Measurements from ENCODE around the gene SHKBP1. TPM values are rescaled to one million over a fixed set of nuclear protein-coding genes. Genes with fewer than 3 reads are reported as not detected.
A peak's percentile ranks its signal among the peaks of the same experiment; 100 is the strongest.

Gene SHKBP1
- total and polyA plus RNA-seq, 9 of the 15 experiments (the other 6 are each of a cell fraction or from before 2014, with no cell fraction given): 1.2 to 58.1 (median 22.3) TPM

GRCh38 chr19:40598121-40598917 lies 21.6 kb downstream of the SHKBP1 start (continued):
- TF ChIP-seq NR1H2 (CRISPR knock-in tag; IDR thresholded peaks at IDR 0.05) (no peak), POLR3A (IDR thresholded peaks at IDR 0.05; ENCODE audit: borderline replicate concordance, extremely low read depth, insufficient read depth, insufficient read length) (no peak), ATF7 (IDR thresholded peaks at IDR 0.05) (peak; percentile 99), ZNF124 (CRISPR knock-in tag; IDR thresholded peaks at IDR 0.05) (no peak), CHD2 (IDR thresholded peaks at IDR 0.05; ENCODE audit: low read depth, low read length) (no peak), TFAM (CRISPR knock-in tag; conservative IDR thresholded peaks at IDR 0.05) (no peak), ZKSCAN8 (CRISPR knock-in tag; IDR thresholded peaks at IDR 0.05) (no peak), ELF1 (tag; IDR thresholded peaks at IDR 0.05) (no peak), TAL1 (IDR thresholded peaks at IDR 0.05) (no peak), CBFA2T3 (IDR thresholded peaks at IDR 0.05) (no peak), ATF3 (IDR thresholded peaks at IDR 0.05) (peak; percentile 29; the same call in 1 of the 2 replicates), ATF3 (CRISPR knock-in tag; conservative IDR thresholded peaks at IDR 0.05) (0 out of 2 replicates have a peak, but pooled peaks have one; percentile 15), RBM15 (IDR thresholded peaks at IDR 0.05; ENCODE audit: insufficient read depth, low read length) (no peak), CBX1 (IDR thresholded peaks at IDR 0.05; ENCODE audit: low read depth) (no peak), DDX20 (tag; IDR thresholded peaks at IDR 0.05; ENCODE audit: low read depth) (no peak), ZNF23 (CRISPR knock-in tag; IDR thresholded peaks at IDR 0.05) (no peak), SAFB (IDR thresholded peaks at IDR 0.05; ENCODE audit: borderline replicate concordance, low read depth, low read length) (no peak)
- TF ChIP-seq, protein P1, sequence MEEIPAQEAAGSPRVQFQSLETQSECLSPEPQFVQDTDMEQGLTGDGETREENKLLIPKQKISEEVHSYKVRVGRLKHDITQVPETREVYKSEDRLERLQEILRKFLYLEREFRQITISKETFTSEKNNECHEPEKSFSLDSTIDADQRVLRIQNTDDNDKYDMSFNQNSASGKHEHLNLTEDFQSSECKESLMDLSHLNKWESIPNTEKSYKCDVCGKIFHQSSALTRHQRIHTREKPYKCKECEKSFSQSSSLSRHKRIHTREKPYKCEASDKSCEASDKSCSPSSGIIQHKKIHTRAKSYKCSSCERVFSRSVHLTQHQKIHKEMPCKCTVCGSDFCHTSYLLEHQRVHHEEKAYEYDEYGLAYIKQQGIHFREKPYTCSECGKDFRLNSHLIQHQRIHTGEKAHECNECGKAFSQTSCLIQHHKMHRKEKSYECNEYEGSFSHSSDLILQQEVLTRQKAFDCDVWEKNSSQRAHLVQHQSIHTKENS (CRISPR knock-in tag; IDR thresholded peaks at IDR 0.05): no peak
- TF ChIP-seq, protein P2, sequence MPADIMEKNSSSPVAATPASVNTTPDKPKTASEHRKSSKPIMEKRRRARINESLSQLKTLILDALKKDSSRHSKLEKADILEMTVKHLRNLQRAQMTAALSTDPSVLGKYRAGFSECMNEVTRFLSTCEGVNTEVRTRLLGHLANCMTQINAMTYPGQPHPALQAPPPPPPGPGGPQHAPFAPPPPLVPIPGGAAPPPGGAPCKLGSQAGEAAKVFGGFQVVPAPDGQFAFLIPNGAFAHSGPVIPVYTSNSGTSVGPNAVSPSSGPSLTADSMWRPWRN (IDR thresholded peaks at IDR 0.05; ENCODE audit: low read depth): no peak
- TF ChIP-seq, protein P3, sequence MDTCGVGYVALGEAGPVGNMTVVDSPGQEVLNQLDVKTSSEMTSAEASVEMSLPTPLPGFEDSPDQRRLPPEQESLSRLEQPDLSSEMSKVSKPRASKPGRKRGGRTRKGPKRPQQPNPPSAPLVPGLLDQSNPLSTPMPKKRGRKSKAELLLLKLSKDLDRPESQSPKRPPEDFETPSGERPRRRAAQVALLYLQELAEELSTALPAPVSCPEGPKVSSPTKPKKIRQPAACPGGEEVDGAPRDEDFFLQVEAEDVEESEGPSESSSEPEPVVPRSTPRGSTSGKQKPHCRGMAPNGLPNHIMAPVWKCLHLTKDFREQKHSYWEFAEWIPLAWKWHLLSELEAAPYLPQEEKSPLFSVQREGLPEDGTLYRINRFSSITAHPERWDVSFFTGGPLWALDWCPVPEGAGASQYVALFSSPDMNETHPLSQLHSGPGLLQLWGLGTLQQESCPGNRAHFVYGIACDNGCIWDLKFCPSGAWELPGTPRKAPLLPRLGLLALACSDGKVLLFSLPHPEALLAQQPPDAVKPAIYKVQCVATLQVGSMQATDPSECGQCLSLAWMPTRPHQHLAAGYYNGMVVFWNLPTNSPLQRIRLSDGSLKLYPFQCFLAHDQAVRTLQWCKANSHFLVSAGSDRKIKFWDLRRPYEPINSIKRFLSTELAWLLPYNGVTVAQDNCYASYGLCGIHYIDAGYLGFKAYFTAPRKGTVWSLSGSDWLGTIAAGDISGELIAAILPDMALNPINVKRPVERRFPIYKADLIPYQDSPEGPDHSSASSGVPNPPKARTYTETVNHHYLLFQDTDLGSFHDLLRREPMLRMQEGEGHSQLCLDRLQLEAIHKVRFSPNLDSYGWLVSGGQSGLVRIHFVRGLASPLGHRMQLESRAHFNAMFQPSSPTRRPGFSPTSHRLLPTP (IDR thresholded peaks at IDR 0.05; ENCODE audit: borderline replicate concordance, extremely low read depth, insufficient read length): no peak
- TF ChIP-seq, protein P4, sequence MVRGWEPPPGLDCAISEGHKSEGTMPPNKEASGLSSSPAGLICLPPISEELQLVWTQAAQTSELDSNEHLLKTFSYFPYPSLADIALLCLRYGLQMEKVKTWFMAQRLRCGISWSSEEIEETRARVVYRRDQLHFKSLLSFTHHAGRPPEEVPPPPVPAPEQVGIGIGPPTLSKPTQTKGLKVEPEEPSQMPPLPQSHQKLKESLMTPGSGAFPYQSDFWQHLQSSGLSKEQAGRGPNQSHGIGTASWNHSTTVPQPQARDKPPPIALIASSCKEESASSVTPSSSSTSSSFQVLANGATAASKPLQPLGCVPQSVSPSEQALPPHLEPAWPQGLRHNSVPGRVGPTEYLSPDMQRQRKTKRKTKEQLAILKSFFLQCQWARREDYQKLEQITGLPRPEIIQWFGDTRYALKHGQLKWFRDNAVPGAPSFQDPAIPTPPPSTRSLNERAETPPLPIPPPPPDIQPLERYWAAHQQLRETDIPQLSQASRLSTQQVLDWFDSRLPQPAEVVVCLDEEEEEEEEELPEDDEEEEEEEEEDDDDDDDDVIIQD (CRISPR knock-in tag; IDR thresholded peaks at IDR 0.05): no peak

All from K562 (cell line).